GM12878 (cell line): ENCODE results near the gene MYRF.

Experiments
- CHD1 ChIP-seq: IDR thresholded peaks from 2 replicates; pipeline ENCODE4 v1.6.1; 2012; ENCODE audit warnings: low read depth, low read length, improper control_type of control experiment
- CTCF ChIP-seq, 3 experiments: IDR thresholded peaks in 2 of 3; conservative IDR thresholded peaks in 1 of 3; 2 replicates each; pipeline ENCODE4 v1.5.1; 2011; ENCODE audit warnings: low read depth in 3 of 3, low read length in 3 of 3, mild to moderate bottlenecking in 3 of 3, control low read depth in 2 of 3, moderate library complexity in 2 of 3, inconsistent platforms in 1 of 3, mixed read lengths in 1 of 3; ENCODE audit not compliant: control insufficient read depth in 2 of 3, insufficient read depth in 1 of 3; ENCODE audit errors: extremely low read depth in 1 of 3
- EZH2 ChIP-seq: IDR thresholded peaks from 2 replicates; pipeline ENCODE4 v1.6.1; 2012; ENCODE audit warnings: low read depth, mild to moderate bottlenecking, control low read depth, inconsistent platforms, low read length, borderline replicate concordance; ENCODE audit not compliant: control insufficient read depth
- FOS ChIP-seq: IDR thresholded peaks from 3 replicates; pipeline ENCODE4 v1.6.1; 2011; ENCODE audit warnings: borderline replicate concordance; ENCODE audit not compliant: insufficient read length; ENCODE audit errors: extremely low read depth
- MEF2A ChIP-seq: IDR thresholded peaks from 2 replicates; pipeline ENCODE4 v1.6.1; 2011; ENCODE audit warnings: low read depth, mild to moderate bottlenecking, low read length, moderate library complexity; ENCODE audit not compliant: insufficient read depth
- POLR2A ChIP-seq: IDR thresholded peaks from 2 replicates; pipeline ENCODE4 v1.6.1; 2011; ENCODE audit warnings: low read depth, mild to moderate bottlenecking, low read length
- TCF12 ChIP-seq: IDR thresholded peaks from 2 replicates; pipeline ENCODE4 v1.6.1; 2011; ENCODE audit warnings: low read depth, mild to moderate bottlenecking, low read length

GRCh38 chr11:61757213-61757862 lies 4.9 kb downstream of the MYRF start:
- no peak for TF ChIP-seq TCF12
- TF ChIP-seq FOS = no peak
- TF ChIP-seq CHD1 = no peak
- no peak for TF ChIP-seq POLR2A
- TF ChIP-seq CTCF (IDR thresholded peaks at IDR 0.05 in 2 of 3, conservative IDR thresholded peaks at IDR 0.05 in 1 of 3; ENCODE audit: control insufficient read depth in 2 of 3, extremely low read depth in 1 of 3, insufficient read depth in 1 of 3, low read depth in 3 of 3, low read length in 3 of 3) = no peak
- no peak for TF ChIP-seq EZH2
- no peak for TF ChIP-seq MEF2A
